Activated CD4-positive, CD25-positive, alpha-beta regulatory T cell treated with anti-CD3 and anti-CD28 coated beads, Interleukin-2, amount 50 U/mL, for 72 hours (primary cell): Measurements from ENCODE around the gene PRPF38A.

ENCODE experiments used
- DNase-seq: peaks from one replicate; pipeline ENCODE4 v3.0.0; 2021

Gene PRPF38A

DNA sequence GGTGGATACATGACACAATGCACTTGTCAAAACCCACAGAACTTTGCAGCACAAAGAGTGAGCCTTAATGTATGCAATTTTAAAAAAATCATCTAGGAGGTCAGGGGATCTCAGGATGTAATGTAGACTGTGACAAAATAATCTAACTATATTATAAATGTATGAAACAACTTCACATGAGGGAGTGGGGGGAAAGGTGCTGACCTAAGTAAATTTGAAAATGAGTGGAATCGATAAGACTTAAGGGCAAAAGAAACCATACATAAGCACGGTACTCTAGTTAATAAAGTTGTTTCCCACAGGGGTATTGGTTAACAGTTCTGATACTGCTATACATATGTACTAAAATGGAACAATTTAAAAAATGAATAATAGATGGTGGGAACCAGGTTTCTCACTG, 64.7 kb downstream of the PRPF38A start:
- DNase-seq, result no peak
